ENCODE data around the gene GTF2F1. TPM values are rescaled to one million over a fixed set of nuclear protein-coding genes. Genes with fewer than 3 reads are reported as not detected.

GTF2F1 gene
- total and polyA plus RNA-seq, 4 donors, result 7.4 to 24.4 (median 16.8) TPM

- Histone ChIP-seq H3K36me3 (ENCODE audit: control insufficient read depth in 4 of 4, insufficient read depth in 3 of 4, low read depth in 1 of 4, low read length in 3 of 4) (peaks cover 4 to 15% (median 8%) of the 10 kb centered on the region in 4 donors), H3K27ac (ENCODE audit: low read depth in 1 of 2, low read length in 2 of 2) (peak overlapping the region; percentile 47 to 75), H3K4me1 (ENCODE audit: control insufficient read depth in 4 of 4, insufficient read depth in 4 of 4, low read length in 3 of 4) (peaks cover 1 to 32% (median 20%) of the 10 kb centered on the region in 4 donors), H3K9me3 (ENCODE audit: control insufficient read depth in 4 of 4, low read length in 3 of 4) (no peaks in the 10 kb centered on the region), H3K4me3 (ENCODE audit: low read depth in 1 of 3, low read length in 3 of 3) (peak overlapping the region in 2 of 3 donors; percentile 7 to 42), H3K9ac (ENCODE audit: low read depth in 1 of 2, low read length in 2 of 2) (no peak overlapping the region), H3K27me3 (ENCODE audit: control insufficient read depth in 4 of 4, insufficient read depth in 4 of 4, low read length in 3 of 4) (no peaks in the 10 kb centered on the region)
- DNase-seq (ENCODE audit: low spot score), result peak; percentile 98
- TF ChIP-seq FOXA1 (IDR thresholded peaks at IDR 0.05) (peak; percentile 14), HNF4A (conservative IDR thresholded peaks at IDR 0.05) (peak; percentile 62 to 78), RAD21 (IDR thresholded peaks at IDR 0.05) (no peak), ZBTB33 (IDR thresholded peaks at IDR 0.05) (no peak), MAX (IDR thresholded peaks at IDR 0.05) (peak; percentile 95), HNF4G (IDR thresholded peaks at IDR 0.05) (peak; percentile 20), NR2F2 (IDR thresholded peaks at IDR 0.05) (peak; percentile 61), GABPA (IDR thresholded peaks at IDR 0.05 in 1 of 2, conservative IDR thresholded peaks at IDR 0.05 in 1 of 2) (peak; percentile 57 to 78), YY1 (IDR thresholded peaks at IDR 0.05) (peak; percentile 61), RXRA (IDR thresholded peaks at IDR 0.05) (peak; percentile 7 to 43), TAF1 (conservative IDR thresholded peaks at IDR 0.05) (no peak), SP1 (IDR thresholded peaks at IDR 0.05) (peak; percentile 100), EGR1 (IDR thresholded peaks at IDR 0.05; ENCODE audit: low read depth in 2 of 2) (peak; percentile 68 to 84), FOXA2 (IDR thresholded peaks at IDR 0.05) (no peak), JUND (IDR thresholded peaks at IDR 0.05) (no peak), ATF3 (IDR thresholded peaks at IDR 0.05) (peak; percentile 25), REST (IDR thresholded peaks at IDR 0.05) (no peak)
- TF ChIP-seq, protein P1, sequence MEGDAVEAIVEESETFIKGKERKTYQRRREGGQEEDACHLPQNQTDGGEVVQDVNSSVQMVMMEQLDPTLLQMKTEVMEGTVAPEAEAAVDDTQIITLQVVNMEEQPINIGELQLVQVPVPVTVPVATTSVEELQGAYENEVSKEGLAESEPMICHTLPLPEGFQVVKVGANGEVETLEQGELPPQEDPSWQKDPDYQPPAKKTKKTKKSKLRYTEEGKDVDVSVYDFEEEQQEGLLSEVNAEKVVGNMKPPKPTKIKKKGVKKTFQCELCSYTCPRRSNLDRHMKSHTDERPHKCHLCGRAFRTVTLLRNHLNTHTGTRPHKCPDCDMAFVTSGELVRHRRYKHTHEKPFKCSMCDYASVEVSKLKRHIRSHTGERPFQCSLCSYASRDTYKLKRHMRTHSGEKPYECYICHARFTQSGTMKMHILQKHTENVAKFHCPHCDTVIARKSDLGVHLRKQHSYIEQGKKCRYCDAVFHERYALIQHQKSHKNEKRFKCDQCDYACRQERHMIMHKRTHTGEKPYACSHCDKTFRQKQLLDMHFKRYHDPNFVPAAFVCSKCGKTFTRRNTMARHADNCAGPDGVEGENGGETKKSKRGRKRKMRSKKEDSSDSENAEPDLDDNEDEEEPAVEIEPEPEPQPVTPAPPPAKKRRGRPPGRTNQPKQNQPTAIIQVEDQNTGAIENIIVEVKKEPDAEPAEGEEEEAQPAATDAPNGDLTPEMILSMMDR (IDR thresholded peaks at IDR 0.05; ENCODE audit: low read depth, low read length, missing input control), result no peak
- 10% methylated on average over 43 of the region's 43 CpGs for WGBS
Measured at GRCh38 chr19:6424939-6425731, 32.2 kb upstream of the GTF2F1 start.

Measured in liver (tissue), 9 donors.